ENCODE data around the gene PLA2G2F. TPM values are rescaled to one million over a fixed set of nuclear protein-coding genes. Genes with fewer than 3 reads are reported as not detected.
A peak's percentile ranks its signal among the peaks of the same experiment; 100 is the strongest.

Gene PLA2G2F
- total RNA-seq, 2 donors from 2014 or later: not detected

DNA sequence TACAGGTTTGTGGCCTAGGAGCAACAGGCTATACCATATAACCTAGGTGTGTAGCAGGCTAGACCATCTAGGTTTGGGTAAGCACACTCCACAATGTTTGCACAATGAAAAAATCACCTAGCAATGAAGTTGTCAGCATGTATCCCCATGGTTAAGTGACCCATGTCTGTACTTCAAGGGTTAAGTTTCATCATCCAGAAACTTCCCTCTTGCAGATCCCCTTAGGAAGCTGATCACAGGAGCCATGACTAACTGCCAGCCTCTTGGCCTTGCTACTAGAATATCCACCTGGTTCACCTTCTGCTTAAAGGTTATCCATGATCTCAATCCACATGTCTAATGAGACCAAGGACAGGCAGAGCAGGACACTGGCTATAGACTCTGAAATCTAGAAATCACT, 43.3 kb downstream of the PLA2G2F start:
- TF ChIP-seq, protein P1, sequence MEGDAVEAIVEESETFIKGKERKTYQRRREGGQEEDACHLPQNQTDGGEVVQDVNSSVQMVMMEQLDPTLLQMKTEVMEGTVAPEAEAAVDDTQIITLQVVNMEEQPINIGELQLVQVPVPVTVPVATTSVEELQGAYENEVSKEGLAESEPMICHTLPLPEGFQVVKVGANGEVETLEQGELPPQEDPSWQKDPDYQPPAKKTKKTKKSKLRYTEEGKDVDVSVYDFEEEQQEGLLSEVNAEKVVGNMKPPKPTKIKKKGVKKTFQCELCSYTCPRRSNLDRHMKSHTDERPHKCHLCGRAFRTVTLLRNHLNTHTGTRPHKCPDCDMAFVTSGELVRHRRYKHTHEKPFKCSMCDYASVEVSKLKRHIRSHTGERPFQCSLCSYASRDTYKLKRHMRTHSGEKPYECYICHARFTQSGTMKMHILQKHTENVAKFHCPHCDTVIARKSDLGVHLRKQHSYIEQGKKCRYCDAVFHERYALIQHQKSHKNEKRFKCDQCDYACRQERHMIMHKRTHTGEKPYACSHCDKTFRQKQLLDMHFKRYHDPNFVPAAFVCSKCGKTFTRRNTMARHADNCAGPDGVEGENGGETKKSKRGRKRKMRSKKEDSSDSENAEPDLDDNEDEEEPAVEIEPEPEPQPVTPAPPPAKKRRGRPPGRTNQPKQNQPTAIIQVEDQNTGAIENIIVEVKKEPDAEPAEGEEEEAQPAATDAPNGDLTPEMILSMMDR (IDR thresholded peaks at IDR 0.05): no peak
- H3K27me3 ChIP-seq: no peaks in the 10 kb centered on the region
- H3K9me3 ChIP-seq: no peaks in the 10 kb centered on the region
- H3K4me1 ChIP-seq: peaks cover 7% of the 10 kb centered on the region
- intact Hi-C loops (cut with DNase I): no loop called here
- H3K9ac ChIP-seq (ENCODE audit: low read depth in 2 of 2, low read length in 2 of 2): no peak overlapping the region
- no peaks in the 10 kb centered on the region for H3K36me3 ChIP-seq
- H3K4me3 ChIP-seq: no peak overlapping the region
- no peak overlapping the region for H3K27ac ChIP-seq
- no peak for DNase-seq

DNA sequence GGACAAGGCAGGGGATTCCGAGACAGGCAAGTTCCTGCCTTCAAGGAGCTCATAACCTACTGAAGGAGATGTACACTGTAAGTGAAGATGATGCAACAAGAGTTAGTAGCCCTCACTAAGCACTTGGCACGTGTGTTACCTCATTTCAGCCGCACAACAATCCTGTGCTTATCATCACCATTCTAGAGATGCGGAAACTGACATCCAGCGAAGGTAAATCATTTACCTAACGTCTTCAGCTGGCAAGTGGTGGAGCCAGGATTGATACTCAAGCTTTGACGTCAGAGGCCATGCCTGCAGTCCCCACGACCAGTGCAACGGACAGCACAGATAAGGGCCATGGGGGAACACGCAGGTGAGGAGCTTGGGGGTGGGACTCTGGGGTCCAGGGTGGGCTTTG, 43.9 kb downstream of the PLA2G2F start:
- no peaks in the 10 kb centered on the region for H3K36me3 ChIP-seq
- H3K9ac ChIP-seq (ENCODE audit: low read depth in 2 of 2, low read length in 2 of 2): no peak overlapping the region
- TF ChIP-seq, protein P1 (IDR thresholded peaks at IDR 0.05): no peak
- H3K27me3 ChIP-seq: no peaks in the 10 kb centered on the region
- intact Hi-C loops (cut with DNase I): no loop called here
- no peak overlapping the region for H3K27ac ChIP-seq
- H3K9me3 ChIP-seq: no peaks in the 10 kb centered on the region
- peaks cover 8% of the 10 kb centered on the region for H3K4me1 ChIP-seq
- peak; percentile 45 for DNase-seq
- H3K4me3 ChIP-seq: no peak overlapping the region

DNA sequence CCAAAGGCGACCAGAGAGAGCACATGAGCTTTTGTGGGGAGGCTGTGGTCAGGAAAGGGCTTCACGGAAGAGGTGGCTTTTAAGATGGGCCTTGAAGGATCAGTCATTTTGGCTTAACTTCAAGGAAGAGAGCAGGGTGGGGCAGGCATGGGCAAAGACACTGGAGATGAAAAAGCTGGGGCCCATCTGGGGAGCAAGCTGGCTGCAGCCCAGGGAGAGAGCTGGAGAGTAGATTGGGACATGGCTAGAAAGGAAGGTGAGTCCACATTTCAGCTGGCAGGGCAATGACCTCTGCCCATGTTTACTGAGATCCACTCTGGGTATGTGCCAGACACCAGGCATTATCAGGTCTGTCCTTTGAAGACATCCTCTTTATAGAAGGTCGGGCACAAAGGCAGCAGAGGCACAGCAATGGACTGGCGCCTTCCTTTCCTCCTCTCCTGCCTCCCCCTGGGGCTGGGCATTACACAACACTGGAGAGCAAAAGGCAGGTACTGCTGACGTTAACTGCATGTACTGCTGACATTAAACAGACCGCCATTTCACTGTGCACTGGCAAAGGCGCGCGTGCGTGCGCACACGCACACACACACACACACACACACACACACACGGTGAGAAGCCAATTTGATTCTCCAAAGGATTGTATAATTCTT, 44.6 kb downstream of the PLA2G2F start:
- Histone ChIP-seq H3K27ac (no peak overlapping the region), H3K36me3 (no peaks in the 10 kb centered on the region), H3K4me1 (peaks cover 8% of the 10 kb centered on the region), H3K4me3 (no peak overlapping the region), H3K9ac (ENCODE audit: low read depth in 2 of 2, low read length in 2 of 2) (peak overlapping the region in 1 of 2 donors; percentile 23), H3K9me3 (no peaks in the 10 kb centered on the region), H3K27me3 (no peaks in the 10 kb centered on the region)
- intact Hi-C loops (cut with DNase I): no loop called here
- TF ChIP-seq, protein P1 (IDR thresholded peaks at IDR 0.05): no peak
- no peak for DNase-seq

DNA sequence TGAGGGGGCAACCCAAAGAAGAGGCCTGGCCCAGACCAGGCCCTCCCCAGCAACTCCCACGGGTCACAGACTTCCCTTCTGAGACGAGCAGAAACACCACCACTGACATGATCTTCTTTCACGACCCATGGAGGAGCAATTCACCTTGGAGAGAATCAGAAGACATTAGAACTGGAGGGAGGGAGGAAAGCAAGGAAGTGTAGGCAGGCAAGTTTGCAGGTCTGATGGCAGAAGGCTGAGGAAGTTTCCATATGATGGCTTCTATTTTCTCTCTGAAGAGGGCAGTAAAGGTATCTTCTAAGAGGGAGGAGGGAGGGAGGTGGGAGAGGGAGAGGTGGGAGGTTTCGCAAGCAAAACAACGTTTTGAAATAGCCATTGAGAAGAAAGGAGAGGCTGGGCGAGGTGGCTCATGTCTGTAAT, 45.4 kb downstream of the PLA2G2F start:
- no peaks in the 10 kb centered on the region for H3K9me3 ChIP-seq
- H3K9ac ChIP-seq (ENCODE audit: low read depth in 2 of 2, low read length in 2 of 2): no peak overlapping the region
- no peaks in the 10 kb centered on the region for H3K36me3 ChIP-seq
- DNase-seq: no peak
- no peaks in the 10 kb centered on the region for H3K27me3 ChIP-seq
- no peak overlapping the region for H3K4me3 ChIP-seq
- no peak overlapping the region for H3K27ac ChIP-seq
- TF ChIP-seq, protein P1 (IDR thresholded peaks at IDR 0.05): no peak
- intact Hi-C loops (cut with DNase I): no loop called here
- peaks cover 8% of the 10 kb centered on the region for H3K4me1 ChIP-seq

DNA sequence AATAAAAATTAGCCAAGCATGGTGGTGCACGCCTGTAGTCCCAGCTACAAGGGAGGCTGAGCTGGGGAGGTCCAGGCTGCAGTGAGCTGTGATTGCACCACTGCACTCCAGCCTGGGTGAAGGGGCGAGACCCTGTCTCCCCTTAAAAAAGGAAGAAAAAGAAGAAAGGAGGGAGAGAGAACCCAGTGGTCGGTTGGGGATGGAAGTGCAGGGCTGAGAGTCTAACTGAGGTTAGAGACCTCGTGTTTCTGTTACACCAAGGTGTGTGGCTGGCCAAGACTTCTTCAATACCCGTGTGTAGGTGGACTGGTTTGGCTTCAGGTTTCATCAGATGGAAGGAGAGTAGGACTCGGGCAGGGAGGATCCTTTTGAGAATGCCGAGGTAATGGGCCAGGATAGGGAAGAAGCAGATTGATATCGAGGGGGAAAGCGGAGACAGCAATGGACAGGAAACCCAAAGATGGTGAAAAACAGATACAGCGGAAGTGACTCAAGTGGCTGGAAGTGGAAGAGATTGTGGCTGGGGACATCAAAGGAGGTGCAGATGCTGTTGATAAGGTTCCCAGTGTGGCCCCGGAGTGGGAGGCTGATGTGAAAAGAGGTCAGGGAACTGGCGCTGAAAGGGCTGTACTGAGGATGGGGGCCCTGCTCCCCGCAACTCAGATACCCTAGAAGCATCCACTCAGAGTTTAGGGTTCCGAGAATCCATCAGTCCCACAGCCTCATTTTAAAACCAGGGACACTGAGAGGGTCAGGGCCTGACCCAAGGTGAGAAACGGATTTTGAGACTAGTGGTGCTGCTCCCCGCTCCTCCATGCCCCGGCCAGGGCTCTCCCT, 46.1 kb downstream of the PLA2G2F start:
- Histone ChIP-seq H3K4me3 (peak overlapping the region; percentile 45), H3K27me3 (no peaks in the 10 kb centered on the region), H3K4me1 (peaks cover 8% of the 10 kb centered on the region), H3K36me3 (no peaks in the 10 kb centered on the region), H3K27ac (peak overlapping the region; percentile 58), H3K9ac (ENCODE audit: low read depth in 2 of 2, low read length in 2 of 2) (no peak overlapping the region), H3K9me3 (no peaks in the 10 kb centered on the region)
- DNase-seq: no peak
- intact Hi-C loops (cut with DNase I): no loop called here
- TF ChIP-seq, protein P1 (IDR thresholded peaks at IDR 0.05): no peak
